ENCODE measurements around the gene MLLT6. TPM values are rescaled to one million over a fixed set of nuclear protein-coding genes. Genes with fewer than 3 reads are reported as not detected.

Gene MLLT6
- total RNA-seq, 1 donor from 2014 or later: 59.8 TPM

- Mint-ChIP-seq H3K9me3 (ENCODE audit: unreplicated experiment) (peaks cover 31% of the 10 kb centered on the region), H3K27ac (ENCODE audit: unreplicated experiment) (peak overlapping the region; percentile 87), H3K4me3 (ENCODE audit: unreplicated experiment) (peak overlapping the region; percentile 100), H3K4me1 (ENCODE audit: low read depth, unreplicated experiment) (peaks cover 21% of the 10 kb centered on the region), H3K27me3 (ENCODE audit: unreplicated experiment) (peaks cover 24% of the 10 kb centered on the region), H3K36me3 (ENCODE audit: unreplicated experiment) (peaks cover 10% of the 10 kb centered on the region)
- TF ChIP-seq CTCF (IDR thresholded peaks at IDR 0.05; ENCODE audit: partially characterized antibody, unreplicated experiment): no peak
- peak; percentile 78 for DNase-seq
Measured at GRCh38 chr17:38749223-38750043, 44.4 kb downstream of the MLLT6 start.

- Mint-ChIP-seq H3K4me1 (ENCODE audit: low read depth, unreplicated experiment) (peaks cover 17% of the 10 kb centered on the region), H3K4me3 (ENCODE audit: unreplicated experiment) (peak overlapping the region; percentile 100), H3K27me3 (ENCODE audit: unreplicated experiment) (peaks cover 24% of the 10 kb centered on the region), H3K9me3 (ENCODE audit: unreplicated experiment) (peaks cover 27% of the 10 kb centered on the region), H3K27ac (ENCODE audit: unreplicated experiment) (peak overlapping the region; percentile 87), H3K36me3 (ENCODE audit: unreplicated experiment) (peaks cover 10% of the 10 kb centered on the region)
- TF ChIP-seq CTCF (IDR thresholded peaks at IDR 0.05; ENCODE audit: partially characterized antibody, unreplicated experiment): no peak
- DNase-seq: no peak
Measured at GRCh38 chr17:38750044-38750311, 44.9 kb downstream of the MLLT6 start.

GRCh38 chr17:38750312-38751121, 45.4 kb downstream of the MLLT6 start:
- Mint-ChIP-seq H3K9me3 (ENCODE audit: unreplicated experiment) (peaks cover 27% of the 10 kb centered on the region), H3K27me3 (ENCODE audit: unreplicated experiment) (peaks cover 24% of the 10 kb centered on the region), H3K4me1 (ENCODE audit: low read depth, unreplicated experiment) (peaks cover 17% of the 10 kb centered on the region), H3K36me3 (ENCODE audit: unreplicated experiment) (peaks cover 10% of the 10 kb centered on the region), H3K4me3 (ENCODE audit: unreplicated experiment) (peak overlapping the region; percentile 100), H3K27ac (ENCODE audit: unreplicated experiment) (peak overlapping the region; percentile 87)
- no peak for TF ChIP-seq CTCF (IDR thresholded peaks at IDR 0.05; ENCODE audit: partially characterized antibody, unreplicated experiment)
- no peak for DNase-seq

DNA sequence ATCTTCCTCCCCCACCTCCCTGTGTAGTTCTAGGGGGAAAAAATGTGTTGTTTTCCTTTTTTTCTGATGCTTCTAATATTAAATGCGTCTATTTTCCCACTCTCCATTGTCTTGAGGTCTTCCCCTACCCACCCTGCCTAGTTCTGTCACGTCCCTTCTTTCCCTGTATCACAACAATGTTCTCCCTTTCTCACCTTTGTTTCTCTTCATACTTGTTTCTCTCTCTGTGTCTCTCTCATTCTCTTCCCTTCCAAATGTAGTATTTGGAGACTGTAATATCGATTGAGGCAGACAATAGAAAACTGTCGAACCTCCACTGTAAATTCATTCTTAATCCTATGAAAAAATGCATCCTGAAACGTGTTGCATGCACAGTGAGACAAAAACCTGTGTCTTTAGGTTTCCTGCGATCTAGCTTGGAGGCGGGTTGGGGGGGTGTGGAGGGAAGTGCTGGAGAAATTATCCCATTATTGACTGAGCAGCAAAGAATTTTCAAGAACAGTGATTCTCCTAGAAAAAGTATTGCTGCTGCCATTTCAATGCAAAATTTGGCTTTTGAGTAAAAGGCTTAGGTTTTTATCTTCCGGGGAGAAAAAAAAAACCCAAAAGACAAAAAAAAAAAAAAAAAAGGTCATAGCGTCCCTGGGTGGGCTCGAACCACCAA, 46.2 kb downstream of the MLLT6 start:
- H3K36me3 Mint-ChIP-seq (ENCODE audit: unreplicated experiment): peaks cover 10% of the 10 kb centered on the region
- peak overlapping the region; percentile 100 for H3K4me3 Mint-ChIP-seq (ENCODE audit: unreplicated experiment)
- peaks cover 12% of the 10 kb centered on the region for H3K4me1 Mint-ChIP-seq (ENCODE audit: low read depth, unreplicated experiment)
- TF ChIP-seq CTCF (IDR thresholded peaks at IDR 0.05; ENCODE audit: partially characterized antibody, unreplicated experiment): no peak
- DNase-seq: no peak
- H3K9me3 Mint-ChIP-seq (ENCODE audit: unreplicated experiment): peaks cover 27% of the 10 kb centered on the region
- H3K27me3 Mint-ChIP-seq (ENCODE audit: unreplicated experiment): peaks cover 24% of the 10 kb centered on the region
- H3K27ac Mint-ChIP-seq (ENCODE audit: unreplicated experiment): peak overlapping the region; percentile 87

Data from glutamatergic neuron (in vitro differentiated cells).